Right atrium auricular region (tissue), 2 donors: ENCODE results near the gene FMNL1. TPM values are rescaled to one million over a fixed set of nuclear protein-coding genes. Genes with fewer than 3 reads are reported as not detected.
"Not testable (repeated sequence)": the region's sequence is repeated elsewhere in the genome, so short reads cannot be mapped to it uniquely, and the experiment has no call there.

Source experiments
- DNase-seq: peaks from one replicate; pipeline ENCODE4 v3.0.0-alpha.2; 2019; ENCODE audit warnings: low spot score
- H3K27ac ChIP-seq, 2 donors: fragments of 200-600 bp; sonication (generic); 1 replicate in 1 of 2; 2 replicates in 1 of 2; pipeline ENCODE4 v1.5.1; 2016 to 2019
- H3K27me3 ChIP-seq, 2 donors: fragments of 200-600 bp; sonication (generic); one replicate each; pipeline versions ENCODE4 v1.5.1 to v1.6.0; 2017 to 2019
- H3K36me3 ChIP-seq: fragments of 200-600 bp; sonication (generic); one replicate; pipeline ENCODE4 v1.5.1; 2016
- H3K4me1 ChIP-seq, 2 donors: fragments of 200-600 bp; sonication (generic); one replicate each; pipeline versions ENCODE4 v1.5.1 to v1.6.0; 2017 to 2019
- H3K4me3 ChIP-seq, 2 donors: fragments of 200-600 bp; sonication (generic); 1 replicate in 1 of 2; 2 replicates in 1 of 2; pipeline ENCODE4 v1.5.1; 2017 to 2019; ENCODE audit warnings: mild to moderate bottlenecking in 1 of 2, moderate library complexity in 1 of 2
- H3K9me3 ChIP-seq, 2 donors: fragments of 200-600 bp; sonication (generic); one replicate each; pipeline ENCODE4 v1.5.1; 2019
- CTCF ChIP-seq, 2 donors: fragments of 200-600 bp; sonication (generic); IDR thresholded peaks; one replicate each; pipeline ENCODE4 v1.5.1; 2019; ENCODE audit warnings: antibody characterized with exemption in 2 of 2
- total RNA-seq, 2 donors: library from RNA; depleted of rRNA; stranded (reverse); fragments of >200 nt; gene quantifications; one replicate each; pipeline ENCODE4 v1.1.0, GENCODE V29; 2016

The FMNL1 gene
- total RNA-seq, 2 donors from 2014 or later = 7.6 to 13.6 TPM

DNA sequence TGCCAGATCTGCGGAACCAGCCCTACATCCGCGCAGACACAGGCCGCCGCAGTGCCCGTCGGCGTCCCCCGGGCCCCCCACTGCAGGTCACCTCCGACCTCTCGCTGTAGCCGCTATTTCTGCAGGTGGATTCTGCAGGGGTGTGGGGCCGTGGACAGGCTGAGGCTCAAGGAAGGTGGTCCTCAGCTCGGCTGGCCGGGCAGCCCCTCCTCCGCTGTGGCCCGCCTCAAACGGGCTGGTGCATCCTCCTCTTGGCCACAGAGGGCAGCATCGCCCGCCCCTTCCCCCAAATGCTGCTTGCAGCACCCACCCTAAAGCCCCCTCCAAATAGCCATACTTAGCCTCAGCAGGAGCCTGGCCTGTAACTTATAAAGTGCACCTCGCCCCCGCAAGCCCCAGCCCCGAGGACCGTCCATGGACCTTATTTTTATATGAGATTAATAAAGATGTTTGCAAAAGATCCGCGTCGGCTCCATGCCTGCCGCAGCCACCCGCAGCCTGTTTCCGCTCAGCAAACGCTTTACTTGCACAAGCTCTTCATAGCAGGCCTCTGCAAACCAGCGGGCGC, 25.3 kb downstream of the FMNL1 start:
- Histone ChIP-seq H3K36me3 (peaks cover 13% of the 10 kb centered on the region), H3K4me1 (peaks cover 0 to 22% of the 10 kb centered on the region in 2 donors), H3K27me3 (no peaks in the 10 kb centered on the region), H3K9me3 (no peaks in the 10 kb centered on the region), H3K4me3 (peak overlapping the region; percentile 39 to 61), H3K27ac (peak overlapping the region; percentile 62 to 70)
- TF ChIP-seq CTCF (IDR thresholded peaks at IDR 0.05) = peak; percentile 37 to 61
- DNase-seq = no peak

- Histone ChIP-seq H3K4me3 (peak overlapping the region; percentile 39 to 61), H3K27me3 (no peaks in the 10 kb centered on the region), H3K4me1 (peaks cover 0 to 22% of the 10 kb centered on the region in 2 donors), H3K36me3 (peaks cover 10% of the 10 kb centered on the region), H3K9me3 (no peaks in the 10 kb centered on the region), H3K27ac (peak overlapping the region; percentile 62 to 70)
- peak; percentile 81 for DNase-seq
- TF ChIP-seq CTCF (IDR thresholded peaks at IDR 0.05) = no peak
Measured at GRCh38 chr17:45247429-45248131, 25.9 kb downstream of the FMNL1 start.

GRCh38 chr17:45248132-45248957, 26.7 kb downstream of the FMNL1 start:
- Histone ChIP-seq H3K4me1 (peaks cover 0 to 22% of the 10 kb centered on the region in 2 donors), H3K4me3 (peak overlapping the region; percentile 39 to 61), H3K9me3 (no peaks in the 10 kb centered on the region), H3K36me3 (peaks cover 4% of the 10 kb centered on the region), H3K27ac (peak overlapping the region; percentile 62 to 70), H3K27me3 (no peaks in the 10 kb centered on the region)
- DNase-seq = no peak
- no peak for TF ChIP-seq CTCF (IDR thresholded peaks at IDR 0.05)

DNA sequence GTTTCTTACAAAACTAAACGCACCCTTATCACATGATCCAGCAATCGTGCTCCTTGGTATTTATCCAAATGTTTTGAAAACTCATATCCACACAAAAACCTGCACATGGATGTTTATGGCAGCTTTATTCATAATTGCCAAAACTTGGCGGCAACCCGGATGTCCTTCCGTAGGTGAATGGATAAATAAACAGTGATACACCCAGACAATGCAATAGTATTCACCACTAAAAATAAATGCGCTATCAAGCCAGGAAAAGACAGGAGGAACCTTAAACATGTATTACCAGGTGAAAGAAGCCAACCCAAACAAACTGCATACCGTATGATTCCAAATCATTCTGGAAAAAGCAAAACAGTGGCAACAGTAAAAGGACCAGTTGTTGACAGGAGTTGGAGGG, 30.2 kb downstream of the FMNL1 start:
- no peak for DNase-seq
- H3K27ac ChIP-seq = no peak overlapping the region
- TF ChIP-seq CTCF (IDR thresholded peaks at IDR 0.05) = no peak
- H3K4me1 ChIP-seq = peaks cover 0 to 15% of the 10 kb centered on the region in 2 donors
- H3K27me3 ChIP-seq = no peaks in the 10 kb centered on the region
- H3K9me3 ChIP-seq = no peaks in the 10 kb centered on the region
- no peak overlapping the region for H3K4me3 ChIP-seq
- H3K36me3 ChIP-seq = no peaks in the 10 kb centered on the region

GRCh38 chr17:45253237-45253636, 31.6 kb downstream of the FMNL1 start:
- not testable (repeated sequence) for H3K9me3 ChIP-seq, H3K36me3 ChIP-seq, H3K27ac ChIP-seq, H3K4me1 ChIP-seq, H3K4me3 ChIP-seq, H3K27me3 ChIP-seq, DNase-seq

DNA sequence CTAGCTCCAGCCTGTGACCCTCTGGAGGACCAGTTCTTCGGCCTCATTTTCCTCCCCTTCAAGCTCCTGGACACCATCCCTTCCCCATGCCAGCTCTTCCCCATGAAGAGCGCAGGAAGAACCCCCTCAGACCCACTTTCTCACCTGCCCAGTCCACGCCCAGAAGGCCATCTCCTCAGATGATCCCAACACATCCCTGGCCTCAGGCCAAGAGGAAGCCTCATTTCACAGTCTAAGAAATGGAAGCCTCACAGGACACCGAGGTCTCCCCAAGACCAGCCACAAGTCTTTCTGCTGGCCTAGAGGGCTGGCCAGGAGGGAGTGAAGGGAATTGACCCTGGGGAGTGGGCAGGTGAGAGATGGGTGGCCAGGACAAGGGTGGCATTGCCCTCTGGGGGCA, 32.2 kb downstream of the FMNL1 start:
- no peaks in the 10 kb centered on the region for H3K4me1 ChIP-seq
- no peak for DNase-seq
- no peak for TF ChIP-seq CTCF (IDR thresholded peaks at IDR 0.05)
- no peaks in the 10 kb centered on the region for H3K27me3 ChIP-seq
- no peak overlapping the region for H3K4me3 ChIP-seq
- no peak overlapping the region for H3K27ac ChIP-seq
- H3K9me3 ChIP-seq = no peaks in the 10 kb centered on the region
- H3K36me3 ChIP-seq = no peaks in the 10 kb centered on the region
